ENCODE measurements around the gene DUS4L.

The DUS4L gene

DNA sequence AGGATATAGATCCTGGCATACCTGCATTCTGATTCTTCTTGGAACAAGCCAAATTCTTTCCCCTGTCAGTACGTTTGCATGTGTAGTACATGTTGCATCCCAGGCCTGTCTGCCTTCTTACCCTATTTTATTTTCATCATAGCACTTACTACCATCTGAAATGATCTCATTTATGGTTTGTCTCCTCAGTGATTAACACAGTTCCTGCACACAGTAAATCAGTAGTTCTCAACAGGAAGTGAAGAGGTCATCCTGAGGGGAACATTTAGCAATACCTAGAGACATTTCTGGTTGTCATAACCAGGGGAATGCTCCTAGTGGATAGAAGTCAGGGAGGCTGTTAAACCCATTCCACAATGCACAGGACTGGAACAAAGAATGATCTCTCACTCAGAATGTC lies 58.7 kb downstream of the DUS4L start:
- no peak for DNase-seq

DNA sequence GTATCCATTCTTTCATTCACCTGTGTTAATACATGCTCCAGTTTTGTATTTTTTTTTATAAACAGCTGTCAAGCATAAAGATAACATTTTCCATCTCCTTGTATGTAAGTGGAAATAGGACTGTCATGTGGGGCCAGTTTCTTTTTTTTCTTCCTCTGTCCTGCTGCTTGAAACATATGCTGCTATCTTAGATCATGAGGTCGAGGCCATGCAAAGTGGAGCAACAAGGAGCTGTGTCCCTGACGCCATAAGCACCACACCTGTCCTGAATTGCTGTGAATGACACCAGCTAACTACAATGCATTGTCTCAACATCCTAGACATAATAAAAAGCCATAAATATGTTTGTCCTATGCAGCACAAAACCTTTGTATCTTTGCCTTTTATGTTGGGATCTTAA lies 59.1 kb downstream of the DUS4L start:
- DNase-seq, result no peak

GRCh38 chr7:107627002-107627401 lies 63.2 kb downstream of the DUS4L start:
- DNase-seq, result no peak
